Stimulated activated naive CD8-positive, alpha-beta T cell treated with anti-CD3 and anti-CD28 coated beads, Interleukin-15, Interleukin-2, amounts not matched to agents 100 U/mL and 50 U/mL, for 24 hours (primary cell): Measurements from ENCODE around the gene CACNA2D3.

Source experiments
- ATAC-seq: fragments of 150-1000 bp; cut with Tn5 transposase; one replicate; pipeline ENCODE4 v1.10.0; 2021
- DNase-seq: peaks from one replicate; pipeline ENCODE4 v3.0.0; 2021

CACNA2D3 gene

DNA sequence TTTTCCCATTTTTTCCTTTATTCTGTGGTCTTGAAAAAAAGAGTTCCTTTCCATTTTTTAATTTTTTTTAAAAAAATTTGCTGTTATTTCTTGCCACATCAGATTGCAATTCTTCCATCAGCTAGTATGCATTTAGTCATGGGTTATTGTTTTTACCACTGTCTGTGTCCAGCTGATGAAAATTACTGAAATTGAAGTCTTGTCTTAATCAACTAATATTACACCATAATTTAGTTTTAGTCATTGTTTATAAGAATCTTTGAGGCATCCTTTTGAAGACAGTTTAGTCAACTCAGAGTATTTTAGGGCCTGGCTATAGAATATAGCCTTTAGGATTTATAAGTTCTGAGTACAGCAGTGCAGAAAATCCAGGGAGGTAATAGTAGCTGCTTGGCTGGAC lies 633.4 kb downstream of the CACNA2D3 start:
- no peak for ATAC-seq
- DNase-seq: no peak

- DNase-seq: no peak
- ATAC-seq: no peak
Measured at GRCh38 chr3:54756330-54756731, 634.0 kb downstream of the CACNA2D3 start.

GRCh38 chr3:54758461-54758860 lies 636.1 kb downstream of the CACNA2D3 start:
- no peak for ATAC-seq
- no peak for DNase-seq

GRCh38 chr3:54759166-54759565 lies 636.8 kb downstream of the CACNA2D3 start:
- no peak for DNase-seq
- ATAC-seq: no peak

GRCh38 chr3:54760201-54760600 lies 637.8 kb downstream of the CACNA2D3 start:
- DNase-seq (no peak), ATAC-seq (no peak)

DNA sequence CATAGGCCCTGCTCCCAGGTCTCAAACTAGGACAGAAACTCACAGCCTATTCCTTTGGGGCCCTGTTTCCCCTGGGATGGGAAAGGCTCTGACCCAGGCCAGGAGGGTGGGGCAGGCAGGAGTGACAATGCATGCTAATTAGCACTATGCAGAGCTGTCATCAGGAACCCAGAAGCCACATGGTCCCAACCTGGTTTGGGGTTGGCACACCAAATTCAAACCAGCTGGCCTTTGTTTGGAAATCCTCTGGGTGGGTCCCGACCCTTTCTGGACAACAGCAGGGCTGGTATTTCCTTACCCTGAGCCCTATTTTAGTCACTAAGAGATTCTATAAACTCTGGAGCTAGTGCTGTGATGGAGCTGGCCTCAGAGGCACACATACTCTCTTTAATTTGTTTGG lies 639.3 kb downstream of the CACNA2D3 start:
- DNase-seq: no peak
- ATAC-seq: no peak

DNA sequence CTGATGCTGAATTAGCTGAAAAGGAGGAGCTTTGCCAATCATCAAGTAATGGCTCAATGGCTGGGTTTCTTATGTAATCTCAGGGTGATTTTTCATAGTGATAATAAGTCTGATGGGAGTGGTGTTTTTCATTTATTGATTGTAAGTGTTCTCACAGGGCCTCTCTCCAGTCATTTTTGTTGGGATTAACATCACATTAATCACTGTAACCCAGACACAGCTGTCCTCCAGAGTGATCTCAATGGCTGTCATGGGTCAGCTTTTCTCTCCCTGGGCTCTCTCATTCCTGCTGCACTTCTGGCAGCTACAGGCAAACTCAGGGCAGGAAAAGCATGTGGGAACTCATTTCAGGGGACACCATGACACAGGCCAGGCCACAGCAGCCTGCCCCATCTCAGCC lies 642.6 kb downstream of the CACNA2D3 start:
- ATAC-seq: no peak
- DNase-seq: no peak

GRCh38 chr3:54771050-54771449 lies 648.7 kb downstream of the CACNA2D3 start:
- no peak for ATAC-seq
- DNase-seq: no peak

GRCh38 chr3:54772051-54772450 lies 649.7 kb downstream of the CACNA2D3 start:
- ATAC-seq (no peak), DNase-seq (no peak)

DNA sequence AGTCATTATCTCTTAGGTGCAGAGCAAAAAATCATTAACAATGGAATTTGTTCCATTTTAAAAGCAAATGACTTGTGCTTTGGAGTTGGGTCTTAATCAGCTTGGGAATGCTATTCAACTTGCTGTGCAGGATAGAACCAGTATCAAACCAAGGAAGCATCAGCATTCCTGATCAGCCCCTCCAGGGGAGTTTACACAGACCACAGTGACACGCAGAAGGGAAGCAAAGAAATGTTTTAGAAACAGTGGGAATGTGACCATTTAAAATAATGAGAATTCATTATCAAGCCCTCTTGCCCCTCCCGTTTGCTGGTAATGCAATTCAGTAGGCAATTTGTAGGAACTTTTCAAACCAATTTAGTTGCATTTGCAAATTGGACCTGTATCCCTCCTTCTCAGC lies 650.4 kb downstream of the CACNA2D3 start:
- no peak for ATAC-seq
- DNase-seq: no peak

DNA sequence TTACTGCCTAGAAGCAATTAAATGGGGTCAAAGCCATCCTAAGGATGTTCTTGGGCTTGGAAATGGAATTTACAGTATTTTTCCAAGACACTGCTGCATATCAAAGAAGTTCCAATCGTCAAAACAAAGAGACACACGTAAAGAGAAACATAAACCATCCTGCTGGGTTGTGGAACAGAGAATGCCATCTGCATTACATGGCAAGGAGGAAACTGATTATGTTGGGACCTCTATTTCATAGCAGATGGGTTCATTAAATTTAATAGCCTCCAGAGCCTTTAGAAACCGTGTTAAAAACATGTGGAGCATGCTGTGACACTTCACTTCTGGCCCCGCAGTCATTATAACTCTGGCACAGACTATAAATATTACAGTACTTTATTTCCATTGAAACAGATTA lies 650.9 kb downstream of the CACNA2D3 start:
- DNase-seq: no peak
- no peak for ATAC-seq

GRCh38 chr3:54776601-54777000 lies 654.2 kb downstream of the CACNA2D3 start:
- ATAC-seq (no peak), DNase-seq (no peak)

GRCh38 chr3:54777141-54777540 lies 654.8 kb downstream of the CACNA2D3 start:
- ATAC-seq: no peak
- no peak for DNase-seq

GRCh38 chr3:54780336-54780735 lies 658.0 kb downstream of the CACNA2D3 start:
- DNase-seq: no peak
- no peak for ATAC-seq

DNA sequence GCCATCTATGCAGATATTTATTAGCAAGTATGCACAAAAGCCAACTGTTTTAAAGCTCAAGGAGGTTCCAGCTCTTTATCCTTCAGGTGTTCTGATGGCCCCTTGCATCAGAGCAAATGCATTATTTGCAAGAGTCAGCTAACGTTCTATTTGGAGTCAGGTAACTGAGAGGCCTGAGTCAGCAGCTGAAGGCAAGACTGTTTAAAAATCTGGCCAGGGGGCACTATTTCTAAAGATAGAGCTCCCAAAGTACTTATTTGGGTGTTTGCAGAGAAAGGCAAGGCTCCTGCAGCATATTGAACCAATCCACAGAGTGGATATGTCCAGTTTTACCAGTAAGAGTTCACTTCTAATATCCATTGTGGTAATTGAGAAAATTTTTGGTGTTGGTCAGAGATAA lies 659.4 kb downstream of the CACNA2D3 start:
- no peak for DNase-seq
- no peak for ATAC-seq

GRCh38 chr3:54783611-54784010 lies 661.3 kb downstream of the CACNA2D3 start:
- DNase-seq: no peak
- no peak for ATAC-seq

- no peak for DNase-seq
- ATAC-seq: no peak
Measured at GRCh38 chr3:54784021-54784420, 661.7 kb downstream of the CACNA2D3 start.

DNA sequence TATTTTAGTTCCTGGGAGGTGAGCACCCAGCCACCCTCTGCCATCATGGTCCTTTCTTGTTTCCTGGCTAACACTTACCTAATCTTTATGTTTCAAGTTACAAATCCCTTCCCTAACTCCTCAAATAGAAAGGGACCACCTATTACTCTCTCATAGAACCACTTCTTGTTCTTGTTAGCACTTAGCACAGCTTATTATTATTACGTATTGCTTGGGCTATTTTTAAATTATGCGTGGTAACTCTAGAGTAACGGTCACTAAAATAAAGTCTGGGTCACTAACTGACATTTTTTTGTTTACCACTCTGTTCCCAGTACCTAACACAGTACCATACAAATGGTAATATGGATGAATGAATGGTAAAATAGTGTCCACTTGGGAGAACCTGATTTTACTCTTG lies 663.6 kb downstream of the CACNA2D3 start:
- ATAC-seq: no peak
- no peak for DNase-seq

DNA sequence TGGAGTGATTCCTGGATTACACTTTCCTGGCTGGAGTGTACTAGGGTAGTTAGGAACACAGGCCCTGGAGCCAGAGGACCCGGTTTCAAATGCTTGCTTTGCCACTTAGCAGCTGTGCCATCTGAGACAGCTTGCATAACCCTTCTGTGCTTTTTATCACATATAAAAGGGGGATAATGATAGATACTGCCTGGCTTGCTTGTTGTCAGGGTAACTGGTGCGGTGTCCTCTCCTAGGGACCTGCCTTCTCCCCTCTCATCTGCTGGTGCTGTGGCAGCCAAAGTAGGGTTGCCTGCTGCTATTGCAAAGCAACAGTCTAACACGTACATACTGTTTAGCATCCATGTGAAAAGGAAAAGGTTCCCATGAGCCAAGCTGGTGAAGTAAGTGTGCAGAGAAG lies 667.7 kb downstream of the CACNA2D3 start:
- no peak for DNase-seq
- ATAC-seq: no peak

DNA sequence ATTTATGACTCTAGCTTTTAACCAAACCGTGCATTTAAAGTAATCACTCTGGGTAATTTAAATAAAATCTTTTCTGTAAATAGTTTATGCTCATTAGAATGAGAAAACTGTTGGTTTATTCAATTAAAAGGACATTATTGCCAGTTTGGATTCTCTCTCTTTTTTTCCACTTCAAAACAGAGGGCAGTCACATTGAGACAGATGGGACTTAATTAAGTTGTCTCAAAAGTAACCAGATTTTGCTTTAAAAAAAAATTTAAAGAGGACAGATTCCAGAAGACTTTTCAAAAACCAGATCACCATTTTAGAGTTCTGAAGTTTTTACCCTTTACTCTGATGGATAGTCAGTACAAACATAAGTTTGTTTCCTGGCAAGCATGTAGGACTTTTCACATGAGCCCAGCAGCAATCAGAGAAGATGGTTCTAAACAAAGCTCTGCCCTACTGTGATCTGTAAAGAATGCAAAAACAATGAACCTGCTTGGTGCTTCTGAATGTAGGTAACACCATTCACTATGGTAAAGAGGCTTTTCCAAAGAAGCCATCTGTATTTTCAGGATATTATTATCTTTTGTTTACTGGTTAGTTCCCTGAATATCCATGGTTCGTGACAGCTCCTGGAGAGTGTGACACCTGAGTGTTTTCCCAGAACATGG lies 669.3 kb downstream of the CACNA2D3 start:
- DNase-seq (no peak), ATAC-seq (no peak)

DNA sequence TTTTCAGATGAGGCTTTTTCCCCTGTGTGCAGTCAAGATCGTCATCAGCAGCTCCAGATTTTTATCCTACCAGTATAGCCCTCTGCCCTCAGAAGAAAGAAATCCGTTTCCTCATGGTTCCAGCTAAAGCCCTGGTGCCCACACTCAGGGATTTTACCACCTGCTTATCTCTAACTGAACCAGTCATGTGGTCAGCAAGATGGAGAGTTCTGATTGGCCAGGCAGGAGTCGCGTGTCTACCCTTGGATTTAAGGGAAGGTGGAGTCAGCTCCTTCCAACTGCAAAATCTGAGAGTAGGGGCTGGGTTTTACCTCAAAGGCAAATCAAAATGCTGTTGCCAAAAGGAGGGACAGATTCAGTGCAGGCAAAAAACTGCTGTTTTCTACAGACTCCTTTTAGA lies 670.2 kb downstream of the CACNA2D3 start:
- no peak for DNase-seq

DNA sequence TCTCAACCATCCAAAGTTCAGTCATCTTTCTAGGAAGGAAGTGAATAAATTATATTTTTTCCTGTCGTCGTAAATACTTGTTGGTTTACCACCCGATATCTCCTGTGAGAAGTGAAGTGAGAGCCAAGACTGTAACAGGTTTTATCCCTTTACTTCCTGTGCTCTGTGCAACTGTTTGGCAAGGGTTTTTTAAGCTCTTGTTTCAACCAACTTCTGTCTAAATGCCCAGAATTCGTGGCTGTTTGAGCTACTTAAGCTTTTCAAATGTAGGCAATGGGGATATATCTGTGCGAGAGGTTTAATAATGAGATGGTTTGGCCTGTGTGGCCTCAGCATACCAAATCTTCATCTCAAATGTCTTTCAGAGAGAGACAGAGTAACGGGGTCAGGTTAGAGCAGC lies 670.8 kb downstream of the CACNA2D3 start:
- ATAC-seq (no peak), DNase-seq (no peak)

More for the DNA sequence above, 670.2 kb downstream of the CACNA2D3 start:
- ATAC-seq: no peak

DNA sequence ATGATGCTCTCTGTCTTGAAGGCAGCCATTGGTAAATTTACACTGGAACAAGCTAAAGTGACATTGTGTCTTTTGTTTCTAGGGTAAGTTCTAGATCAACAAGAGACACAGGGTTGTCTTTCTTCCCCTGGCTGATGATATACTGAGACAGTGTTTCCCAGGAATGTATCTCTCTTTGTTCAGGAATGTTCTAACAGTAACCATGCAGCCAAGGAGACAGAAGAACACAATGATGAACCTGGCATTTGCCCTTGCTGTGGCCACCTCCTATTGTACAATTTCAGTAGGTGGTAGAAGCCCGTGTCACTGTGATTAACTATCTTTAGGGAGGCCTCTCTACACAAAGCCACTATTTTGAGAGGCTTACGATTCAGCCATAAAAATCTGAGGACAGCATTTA lies 674.8 kb downstream of the CACNA2D3 start:
- DNase-seq: no peak
- ATAC-seq: no peak

- ATAC-seq: no peak
Measured at GRCh38 chr3:54800478-54800877, 678.1 kb downstream of the CACNA2D3 start.

DNA sequence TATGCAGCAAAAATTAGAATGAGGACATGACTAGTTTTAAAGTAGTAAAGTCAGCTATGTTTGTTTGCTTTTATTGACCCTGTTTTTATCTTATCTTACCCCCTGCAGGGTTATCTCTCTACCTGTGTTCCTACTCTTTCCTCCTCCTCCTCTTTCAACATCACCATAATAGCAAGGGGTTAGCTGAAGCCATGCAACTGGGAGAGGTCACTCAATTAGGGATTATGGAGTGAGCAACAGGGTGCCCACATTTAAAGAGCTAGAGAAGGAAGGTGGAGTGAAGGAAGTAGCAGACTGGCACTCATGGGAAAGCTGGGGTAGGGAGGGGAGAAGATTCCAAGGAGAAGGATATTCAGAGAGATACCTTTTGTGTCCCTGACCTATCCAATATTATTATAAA lies 679.6 kb downstream of the CACNA2D3 start:
- ATAC-seq (no peak), DNase-seq (no peak)

More at GRCh38 chr3:54800478-54800877, 678.1 kb downstream of the CACNA2D3 start:
- DNase-seq: no peak
